Activated naive CD8-positive, alpha-beta T cell (primary cell): ENCODE data around the gene STUM.

Source experiments
- H3K27ac Mint-ChIP-seq: one replicate; pipeline ENCODE4 v1.8.0; 2021; ENCODE audit warnings: mixed read lengths
- H3K27me3 Mint-ChIP-seq: one replicate; pipeline ENCODE4 v1.8.0; 2021; ENCODE audit warnings: mixed read lengths
- H3K36me3 Mint-ChIP-seq: one replicate; pipeline ENCODE4 v1.8.0; 2021; ENCODE audit warnings: mixed read lengths
- H3K4me1 Mint-ChIP-seq: one replicate; pipeline ENCODE4 v1.8.0; 2021; ENCODE audit warnings: low read depth, mixed read lengths
- H3K4me3 Mint-ChIP-seq: one replicate; pipeline ENCODE4 v1.8.0; 2021; ENCODE audit warnings: mild to moderate bottlenecking, mixed read lengths
- H3K9me3 Mint-ChIP-seq: one replicate; pipeline ENCODE4 v1.8.0; 2021; ENCODE audit warnings: low read depth, mixed read lengths

STUM gene

DNA sequence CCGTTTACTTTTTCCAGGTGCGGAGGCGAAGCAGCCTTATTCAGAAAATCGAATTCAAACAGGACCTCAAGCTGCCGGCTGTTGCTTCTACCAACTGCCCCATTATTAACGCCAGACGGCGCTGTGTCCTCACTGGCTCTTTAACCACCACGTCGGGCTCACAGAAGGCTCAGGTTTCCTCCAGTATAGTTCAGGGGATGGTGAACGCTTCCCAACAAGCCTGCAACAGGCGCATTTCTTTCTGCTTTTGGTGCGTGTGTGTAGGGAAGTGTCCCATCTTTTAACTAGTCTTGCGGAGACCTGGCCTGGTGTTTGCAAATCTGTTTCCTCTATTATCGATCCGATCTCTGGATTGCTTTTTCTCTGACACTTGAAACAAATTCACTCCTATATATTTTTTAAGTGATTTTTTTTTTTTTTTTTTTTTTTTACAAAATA lies 791 bp upstream of the STUM start:
- H3K4me3 Mint-ChIP-seq: peak overlapping the region; percentile 38
- H3K27ac Mint-ChIP-seq: no peak overlapping the region
- no peaks in the 10 kb centered on the region for H3K9me3 Mint-ChIP-seq
- peaks cover 16% of the 10 kb centered on the region for H3K4me1 Mint-ChIP-seq
- H3K36me3 Mint-ChIP-seq: no peaks in the 10 kb centered on the region
- H3K27me3 Mint-ChIP-seq: peaks cover 10% of the 10 kb centered on the region

DNA sequence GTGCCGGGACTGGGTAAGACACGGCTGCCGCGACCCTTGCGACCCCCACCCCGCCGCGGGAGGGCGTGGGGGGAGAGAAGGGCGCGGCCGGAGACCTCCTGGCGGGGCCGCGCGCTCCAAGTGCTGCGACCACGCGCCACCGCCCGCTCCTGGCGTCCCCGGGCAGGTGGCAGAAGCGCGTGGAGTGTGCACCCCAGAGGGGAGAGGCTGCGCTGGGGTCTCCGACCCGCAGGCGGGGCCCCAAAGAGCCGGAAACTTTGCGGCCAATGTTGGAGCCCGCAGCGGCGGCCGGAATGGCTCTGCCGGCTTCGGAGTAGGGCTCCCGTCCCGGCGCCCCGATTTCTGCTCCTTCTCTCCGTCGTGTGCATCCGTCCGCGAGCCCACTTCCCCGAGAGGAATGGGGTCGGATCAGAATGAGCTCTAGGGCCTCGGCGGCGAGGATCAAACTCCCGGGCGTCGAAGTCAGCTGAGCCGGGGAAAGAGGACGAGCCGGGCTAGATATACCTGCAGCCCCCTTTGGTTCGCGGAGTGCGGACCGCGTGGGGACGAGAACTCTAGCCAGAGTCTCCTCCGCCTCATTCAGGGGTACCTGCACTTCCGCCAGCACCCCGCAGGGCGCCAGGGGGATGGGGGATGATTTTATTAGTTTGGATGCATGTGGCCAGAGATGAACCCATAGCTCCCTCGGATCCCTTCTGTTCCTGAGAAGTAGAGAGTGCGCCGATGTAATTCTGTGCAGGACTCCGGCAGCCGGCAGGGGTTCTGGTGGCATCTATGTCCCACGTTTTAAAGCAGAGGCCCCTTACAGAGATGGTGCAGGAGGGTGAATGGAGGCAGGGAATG lies 751 bp downstream of the STUM start:
- H3K27ac Mint-ChIP-seq: no peak overlapping the region
- peaks cover 10% of the 10 kb centered on the region for H3K27me3 Mint-ChIP-seq
- no peaks in the 10 kb centered on the region for H3K9me3 Mint-ChIP-seq
- peaks cover 16% of the 10 kb centered on the region for H3K4me1 Mint-ChIP-seq
- no peaks in the 10 kb centered on the region for H3K36me3 Mint-ChIP-seq
- H3K4me3 Mint-ChIP-seq: peak overlapping the region; percentile 75

DNA sequence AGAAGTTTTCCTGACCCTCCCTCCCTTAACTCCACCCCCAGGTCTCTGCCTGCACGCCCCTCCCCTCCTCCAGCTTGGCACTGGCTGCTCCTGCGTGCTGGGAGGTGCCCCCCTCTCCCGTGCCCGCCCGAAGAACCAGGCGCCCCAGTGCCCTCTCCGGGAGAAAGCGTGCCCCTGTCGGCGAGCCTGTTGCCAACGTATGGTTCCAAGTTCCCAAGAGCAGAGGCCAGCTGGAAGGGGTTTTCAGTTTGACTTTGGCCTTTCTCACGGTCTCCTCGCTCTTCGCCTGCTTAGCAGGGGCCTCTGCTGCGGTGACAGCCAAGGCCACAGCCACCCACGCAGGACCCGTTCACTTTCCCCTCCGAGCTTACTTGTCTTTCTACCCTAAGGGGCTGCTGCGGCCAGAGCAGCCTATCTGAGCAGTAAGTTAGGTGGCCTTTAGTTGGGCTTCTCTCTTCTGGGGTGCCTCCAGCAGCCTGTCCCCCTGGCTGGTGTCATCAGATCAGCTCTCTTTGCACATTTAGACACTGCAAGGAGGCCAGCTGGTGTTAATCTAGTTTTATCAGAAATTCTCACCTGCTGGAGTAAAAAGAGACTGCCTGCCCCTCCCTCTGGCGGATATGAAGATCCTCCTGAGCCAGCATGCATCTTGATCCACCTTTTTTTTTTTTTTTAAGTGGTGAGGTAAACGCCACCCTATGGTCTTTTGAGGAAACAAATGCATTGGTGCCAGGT lies 1.5 kb downstream of the STUM start:
- H3K4me3 Mint-ChIP-seq: peak overlapping the region; percentile 82
- H3K27ac Mint-ChIP-seq: no peak overlapping the region
- no peaks in the 10 kb centered on the region for H3K36me3 Mint-ChIP-seq
- H3K27me3 Mint-ChIP-seq: peaks cover 10% of the 10 kb centered on the region
- H3K9me3 Mint-ChIP-seq: no peaks in the 10 kb centered on the region
- H3K4me1 Mint-ChIP-seq: peaks cover 16% of the 10 kb centered on the region

DNA sequence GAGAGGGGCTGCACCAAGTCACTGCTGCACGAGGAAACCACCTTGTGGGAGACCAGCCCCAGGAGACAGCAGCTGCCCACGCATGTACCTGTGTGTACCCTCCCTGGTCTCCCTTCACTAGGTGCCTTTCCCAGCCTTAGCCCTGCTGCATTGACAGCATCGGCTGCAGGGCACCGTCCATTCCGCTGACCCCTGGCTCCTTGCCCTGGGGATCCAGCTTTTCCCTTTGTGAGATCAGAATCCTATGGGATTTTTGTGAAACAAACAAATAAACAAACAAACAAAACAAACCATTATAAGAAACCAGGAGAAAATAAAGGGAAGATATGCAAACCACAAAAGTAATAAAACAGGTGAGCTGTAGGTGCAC lies 2.1 kb downstream of the STUM start:
- Mint-ChIP-seq H3K27ac (no peak overlapping the region), H3K4me1 (peaks cover 16% of the 10 kb centered on the region), H3K36me3 (no peaks in the 10 kb centered on the region), H3K27me3 (peaks cover 10% of the 10 kb centered on the region), H3K9me3 (no peaks in the 10 kb centered on the region), H3K4me3 (no peak overlapping the region)

DNA sequence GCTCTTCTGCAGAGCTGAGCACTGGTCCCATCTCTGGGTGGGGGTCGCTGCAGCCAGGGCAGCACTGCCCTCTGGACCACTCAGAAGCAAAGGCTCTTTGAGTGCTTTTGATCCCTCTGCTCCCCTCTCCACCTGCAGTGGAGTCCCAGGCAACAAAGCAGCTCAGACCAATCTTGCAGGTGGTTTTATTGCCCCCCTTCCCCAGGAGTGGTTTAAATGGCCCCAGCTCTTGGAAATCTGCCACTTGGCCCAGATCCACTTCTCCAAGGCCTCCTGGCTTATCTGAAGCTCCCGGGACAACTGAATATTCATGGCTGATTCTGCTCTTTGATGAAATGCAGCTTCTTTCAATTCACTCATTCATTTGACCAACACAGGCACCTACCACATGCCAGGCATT lies 2.7 kb downstream of the STUM start:
- H3K27me3 Mint-ChIP-seq: peaks cover 9% of the 10 kb centered on the region
- no peaks in the 10 kb centered on the region for H3K36me3 Mint-ChIP-seq
- H3K4me3 Mint-ChIP-seq: peak overlapping the region; percentile 23
- peaks cover 16% of the 10 kb centered on the region for H3K4me1 Mint-ChIP-seq
- no peak overlapping the region for H3K27ac Mint-ChIP-seq
- no peaks in the 10 kb centered on the region for H3K9me3 Mint-ChIP-seq

DNA sequence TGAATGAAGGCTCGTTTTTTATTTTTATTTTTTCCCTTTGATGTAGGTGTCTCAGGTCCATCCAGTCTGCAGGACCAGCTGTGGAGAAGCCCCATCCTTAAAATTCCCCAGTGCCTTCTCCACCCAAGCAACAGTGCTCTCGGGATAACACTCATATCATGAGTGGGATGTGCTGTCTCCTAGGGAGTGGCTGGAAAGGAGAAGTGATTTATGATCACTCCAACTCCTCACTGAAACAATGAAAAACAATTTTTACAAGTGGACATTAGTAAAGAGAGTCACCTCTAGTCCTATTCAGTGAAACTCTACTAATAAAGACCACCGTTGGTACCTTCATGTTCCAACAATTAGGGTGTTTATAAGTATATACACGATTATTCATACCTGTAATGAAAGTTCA lies 3.5 kb downstream of the STUM start:
- H3K4me1 Mint-ChIP-seq: peaks cover 16% of the 10 kb centered on the region
- no peaks in the 10 kb centered on the region for H3K36me3 Mint-ChIP-seq
- no peak overlapping the region for H3K4me3 Mint-ChIP-seq
- H3K27me3 Mint-ChIP-seq: peaks cover 7% of the 10 kb centered on the region
- H3K9me3 Mint-ChIP-seq: no peaks in the 10 kb centered on the region
- H3K27ac Mint-ChIP-seq: no peak overlapping the region

DNA sequence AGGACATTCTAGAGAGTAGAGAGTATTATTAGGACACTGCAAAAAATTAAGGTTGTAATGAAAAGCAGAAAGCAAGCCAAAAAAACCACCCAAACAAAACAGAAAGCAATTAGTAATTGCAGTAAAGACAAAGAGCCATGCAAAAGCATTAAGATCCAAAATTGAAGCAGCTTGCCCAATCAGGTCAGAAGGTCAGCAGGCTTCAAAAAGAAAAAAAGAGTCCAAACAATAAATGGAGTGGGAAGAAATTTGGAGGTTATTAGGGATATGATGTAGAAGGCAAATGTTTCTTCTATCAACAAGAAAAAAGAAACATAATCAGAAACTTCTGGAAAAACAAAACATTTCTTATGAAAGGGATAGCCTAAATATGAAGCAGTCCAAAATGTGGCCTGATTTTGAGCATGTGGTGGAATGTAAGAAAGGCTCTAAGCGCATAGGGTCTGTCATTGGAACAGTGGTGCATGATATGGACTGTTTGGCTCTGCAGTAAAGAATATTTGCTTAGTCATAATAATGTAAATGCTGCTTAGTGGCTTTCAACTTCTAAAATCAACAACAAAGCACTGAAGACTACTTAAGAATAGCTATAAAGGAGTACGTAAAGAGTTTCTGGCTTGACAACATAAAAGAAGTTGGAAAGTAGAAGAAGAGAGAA lies 4.8 kb downstream of the STUM start:
- no peak overlapping the region for H3K27ac Mint-ChIP-seq
- peaks cover 7% of the 10 kb centered on the region for H3K27me3 Mint-ChIP-seq
- no peak overlapping the region for H3K4me3 Mint-ChIP-seq
- peaks cover 2% of the 10 kb centered on the region for H3K36me3 Mint-ChIP-seq
- H3K4me1 Mint-ChIP-seq: peaks cover 11% of the 10 kb centered on the region
- no peaks in the 10 kb centered on the region for H3K9me3 Mint-ChIP-seq

DNA sequence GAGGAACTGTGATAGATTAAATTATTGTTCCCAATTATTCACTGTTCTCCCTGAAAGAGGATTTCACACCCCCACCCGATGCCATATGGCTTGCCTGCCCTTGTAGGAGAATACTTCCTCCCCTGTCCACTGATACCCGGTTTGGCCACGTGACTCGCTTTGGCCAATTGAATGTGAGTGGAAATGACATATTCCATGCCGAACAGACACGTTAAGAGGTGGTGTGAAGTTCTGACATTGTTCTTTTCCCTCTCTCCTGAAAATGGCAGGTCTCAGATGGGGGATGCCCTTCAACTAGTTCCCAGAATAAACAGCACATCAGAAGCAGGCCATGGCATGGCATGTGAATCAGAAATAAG lies 5.3 kb downstream of the STUM start:
- peaks cover 2% of the 10 kb centered on the region for H3K36me3 Mint-ChIP-seq
- peaks cover 11% of the 10 kb centered on the region for H3K4me1 Mint-ChIP-seq
- peaks cover 7% of the 10 kb centered on the region for H3K27me3 Mint-ChIP-seq
- H3K9me3 Mint-ChIP-seq: no peaks in the 10 kb centered on the region
- H3K4me3 Mint-ChIP-seq: no peak overlapping the region
- H3K27ac Mint-ChIP-seq: no peak overlapping the region

DNA sequence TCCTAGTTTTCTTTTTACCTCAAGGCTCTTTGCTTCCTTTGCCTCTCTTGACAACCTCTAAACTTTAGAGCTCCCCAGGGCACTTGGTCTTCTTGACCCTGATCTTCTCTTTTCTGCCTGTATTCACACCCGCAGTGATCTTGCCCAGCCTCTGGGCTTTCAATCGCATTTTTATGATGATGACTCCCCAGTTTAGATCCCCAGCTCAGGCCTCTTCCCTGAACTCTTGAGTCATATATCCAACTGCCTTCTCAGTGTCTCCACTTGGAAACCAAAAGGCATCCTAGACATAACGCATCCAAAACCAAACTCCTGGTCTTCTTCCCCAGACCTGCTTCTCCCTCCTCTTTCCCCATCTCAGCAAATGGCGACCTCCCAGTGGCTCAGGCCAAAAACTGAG lies 6.5 kb downstream of the STUM start:
- H3K27me3 Mint-ChIP-seq: peaks cover 6% of the 10 kb centered on the region
- H3K27ac Mint-ChIP-seq: no peak overlapping the region
- H3K4me3 Mint-ChIP-seq: no peak overlapping the region
- H3K9me3 Mint-ChIP-seq: no peaks in the 10 kb centered on the region
- H3K4me1 Mint-ChIP-seq: peaks cover 4% of the 10 kb centered on the region
- peaks cover 2% of the 10 kb centered on the region for H3K36me3 Mint-ChIP-seq

DNA sequence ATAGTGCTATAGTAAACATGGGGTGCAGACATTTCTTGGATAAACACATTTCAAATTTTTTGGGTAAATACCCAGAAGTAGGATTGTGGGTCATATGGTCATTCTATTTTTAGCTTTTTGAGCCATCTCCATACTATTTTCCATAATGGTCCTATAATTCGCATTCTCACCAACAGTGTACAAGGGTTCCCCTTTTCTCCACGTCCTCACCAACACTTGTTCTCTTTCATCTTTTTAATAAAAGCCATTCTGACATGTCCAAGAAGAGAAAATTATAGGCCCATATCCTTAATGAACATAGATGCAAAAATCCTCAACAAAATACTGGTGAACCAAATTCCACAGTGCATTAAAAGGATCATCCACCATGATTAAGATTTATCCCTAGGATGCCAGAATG lies 8.9 kb downstream of the STUM start:
- Mint-ChIP-seq H3K36me3 (peaks cover 2% of the 10 kb centered on the region), H3K4me1 (no peaks in the 10 kb centered on the region), H3K9me3 (no peaks in the 10 kb centered on the region), H3K27ac (no peak overlapping the region), H3K4me3 (no peak overlapping the region), H3K27me3 (peaks cover 3% of the 10 kb centered on the region)

DNA sequence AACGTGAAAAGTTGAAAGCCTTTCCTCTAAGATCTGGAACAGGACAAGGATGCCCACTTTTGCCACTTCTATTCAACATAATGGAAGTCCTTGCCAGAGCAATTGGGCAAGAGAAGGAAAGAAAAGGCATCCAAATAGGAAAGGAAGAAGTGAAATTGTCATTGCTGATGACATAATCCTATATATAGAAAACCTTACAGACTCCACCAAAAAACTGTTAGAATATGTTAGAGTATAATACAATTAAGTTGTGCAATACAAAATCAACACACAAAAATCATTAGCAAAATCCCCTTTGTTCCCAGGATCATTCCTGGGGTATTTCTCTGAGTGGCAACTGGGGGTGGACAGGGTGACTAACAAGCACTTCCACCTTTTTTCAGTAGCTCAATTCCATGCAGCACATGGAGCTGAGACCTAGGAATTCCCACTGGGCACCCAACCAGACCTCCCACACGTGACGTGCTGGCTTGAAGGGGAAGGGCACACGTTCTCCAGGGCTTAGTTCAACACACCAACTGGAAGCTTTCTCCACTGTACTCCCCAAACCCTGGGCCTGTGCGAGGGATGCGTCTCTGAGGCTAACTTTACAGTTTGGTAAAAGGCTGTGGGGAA lies 9.6 kb downstream of the STUM start:
- no peak overlapping the region for H3K4me3 Mint-ChIP-seq
- H3K9me3 Mint-ChIP-seq: no peaks in the 10 kb centered on the region
- H3K36me3 Mint-ChIP-seq: peaks cover 2% of the 10 kb centered on the region
- H3K27ac Mint-ChIP-seq: no peak overlapping the region
- H3K4me1 Mint-ChIP-seq: no peaks in the 10 kb centered on the region
- no peaks in the 10 kb centered on the region for H3K27me3 Mint-ChIP-seq

DNA sequence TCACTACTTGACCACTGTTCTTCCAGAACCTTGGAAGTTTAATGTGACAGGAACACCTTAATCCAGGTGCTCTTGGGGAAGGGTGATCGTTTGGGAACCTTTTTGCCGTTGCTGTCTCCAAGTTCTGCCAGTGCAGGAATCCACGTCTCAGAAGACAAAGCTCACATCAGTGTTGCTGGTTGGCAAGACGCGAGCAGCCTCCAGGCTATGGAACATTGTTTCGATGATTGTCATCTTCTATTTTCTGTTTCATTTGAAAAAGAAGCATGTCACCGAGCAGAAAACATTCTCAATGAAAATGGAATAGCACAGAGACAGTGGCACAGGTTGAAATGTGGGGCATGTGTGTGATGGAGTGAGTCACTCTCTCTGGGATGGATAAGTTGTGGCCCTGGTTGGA lies 11.7 kb downstream of the STUM start:
- H3K4me3 Mint-ChIP-seq: no peak overlapping the region
- peaks cover 2% of the 10 kb centered on the region for H3K36me3 Mint-ChIP-seq
- no peaks in the 10 kb centered on the region for H3K4me1 Mint-ChIP-seq
- H3K27me3 Mint-ChIP-seq: no peaks in the 10 kb centered on the region
- no peaks in the 10 kb centered on the region for H3K9me3 Mint-ChIP-seq
- H3K27ac Mint-ChIP-seq: no peak overlapping the region

DNA sequence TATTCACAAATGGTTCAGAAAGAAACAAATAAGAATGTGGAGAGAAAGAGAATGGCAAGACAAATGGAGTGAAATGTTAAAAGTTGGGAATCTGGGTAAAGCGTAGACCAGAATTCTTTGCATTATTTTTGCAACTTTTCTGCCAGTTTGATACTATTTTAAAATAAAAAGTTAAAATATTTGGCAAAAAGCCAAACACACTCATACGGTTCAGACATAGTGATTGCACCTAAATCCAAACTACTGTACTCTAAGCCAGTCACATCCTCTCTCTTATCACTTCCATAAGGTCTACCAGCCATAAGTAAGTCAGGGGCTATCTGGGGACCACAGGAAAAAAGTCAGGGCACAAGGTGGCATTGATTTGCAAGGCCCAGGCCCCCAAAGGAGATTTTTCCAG lies 14.4 kb downstream of the STUM start:
- H3K27ac Mint-ChIP-seq: no peak overlapping the region
- no peaks in the 10 kb centered on the region for H3K9me3 Mint-ChIP-seq
- no peak overlapping the region for H3K4me3 Mint-ChIP-seq
- H3K36me3 Mint-ChIP-seq: no peaks in the 10 kb centered on the region
- H3K4me1 Mint-ChIP-seq: no peaks in the 10 kb centered on the region
- no peaks in the 10 kb centered on the region for H3K27me3 Mint-ChIP-seq

DNA sequence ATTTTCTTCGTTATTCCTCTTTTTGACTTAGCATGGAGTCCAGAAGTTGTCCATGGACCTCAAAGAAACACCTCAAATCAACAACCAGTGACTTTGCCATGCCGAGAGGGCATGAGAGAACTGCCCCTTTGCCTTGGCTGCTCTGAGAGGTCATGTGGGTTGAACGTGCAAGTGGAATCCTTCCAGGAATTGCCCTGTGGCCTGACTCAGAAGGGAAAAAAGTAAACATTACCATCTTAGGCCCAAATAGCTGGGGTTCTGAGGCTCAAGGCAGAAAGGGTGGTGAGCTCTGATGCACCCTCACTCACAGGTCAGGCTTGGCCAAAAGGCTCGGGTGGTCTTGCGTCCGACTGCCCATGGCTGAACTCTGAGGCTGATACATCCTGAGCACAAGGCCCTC lies 15.1 kb downstream of the STUM start:
- Mint-ChIP-seq H3K36me3 (no peaks in the 10 kb centered on the region), H3K27me3 (no peaks in the 10 kb centered on the region), H3K27ac (no peak overlapping the region), H3K4me3 (no peak overlapping the region), H3K4me1 (no peaks in the 10 kb centered on the region), H3K9me3 (no peaks in the 10 kb centered on the region)

DNA sequence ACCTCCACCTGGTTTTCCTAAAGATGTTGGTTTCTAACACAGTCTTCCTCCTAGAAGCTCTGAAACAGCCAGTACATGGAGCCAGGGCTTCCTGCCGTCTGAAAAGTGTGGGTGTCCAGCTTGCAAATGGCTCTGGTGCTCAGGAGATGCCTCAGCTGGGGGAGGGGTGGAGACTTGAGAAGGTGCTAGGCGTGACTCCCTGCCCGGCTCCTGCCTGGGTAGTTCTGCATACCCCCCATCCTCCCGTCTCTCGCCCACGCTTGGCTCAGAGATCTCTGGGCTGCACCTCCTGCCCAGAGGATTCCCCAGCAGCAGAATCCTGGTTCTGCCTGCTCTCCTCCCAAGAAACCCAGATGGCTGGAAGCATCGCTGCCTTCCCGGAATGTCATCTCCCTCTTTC lies 16.9 kb downstream of the STUM start:
- H3K27me3 Mint-ChIP-seq: no peaks in the 10 kb centered on the region
- H3K4me1 Mint-ChIP-seq: peaks cover 2% of the 10 kb centered on the region
- H3K4me3 Mint-ChIP-seq: no peak overlapping the region
- no peaks in the 10 kb centered on the region for H3K36me3 Mint-ChIP-seq
- no peaks in the 10 kb centered on the region for H3K9me3 Mint-ChIP-seq
- no peak overlapping the region for H3K27ac Mint-ChIP-seq
